Mononuclear cell (primary cell): ENCODE measurements around the gene FAM149A. TPM values are rescaled to one million over a fixed set of nuclear protein-coding genes. Genes with fewer than 3 reads are reported as not detected.

Experiments used
- H3K27me3 ChIP-seq: 2 replicates; pipeline ENCODE4 v1.6.0; 2011; ENCODE audit warnings: low read length, control low read depth; ENCODE audit not compliant: insufficient read depth
- H3K4me1 ChIP-seq: 2 replicates; pipeline ENCODE4 v1.5.1; 2011; ENCODE audit warnings: mild to moderate bottlenecking, low read length, control low read depth; ENCODE audit not compliant: insufficient read depth
- H3K4me3 ChIP-seq: 2 replicates; pipeline ENCODE4 v1.5.1; 2011; ENCODE audit warnings: mild to moderate bottlenecking, low read length, moderate library complexity
- H3K9me3 ChIP-seq: 2 replicates; pipeline ENCODE4 v1.5.1; 2011; ENCODE audit warnings: low read depth, mild to moderate bottlenecking, control low read depth, low read length
- total RNA-seq: library from RNA; depleted of rRNA; stranded (reverse); fragments of >200 nt; gene quantifications from one replicate; pipeline ENCODE4 v1.2.3, GENCODE V29; 2012

FAM149A gene
- total RNA-seq, 1 donor: 0.42 TPM

DNA sequence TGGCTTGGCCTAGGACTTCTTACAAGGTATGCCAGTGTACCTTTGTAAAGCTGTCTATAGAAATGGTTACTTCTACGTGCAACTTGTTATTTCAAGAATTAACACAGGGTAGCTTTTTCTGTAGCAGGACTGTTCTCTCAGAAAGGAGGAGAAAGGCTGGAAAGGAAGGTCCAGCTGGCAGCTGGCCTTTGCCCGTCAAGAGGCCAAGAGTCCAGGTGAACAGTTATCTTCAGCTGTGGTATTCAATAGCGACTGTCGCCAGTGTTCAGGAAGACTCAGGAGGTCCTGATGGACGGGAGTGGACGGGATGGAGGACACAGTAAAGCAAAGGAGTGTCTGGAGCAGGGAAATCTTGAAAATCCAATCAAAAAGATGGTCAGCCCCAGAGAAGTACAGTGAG is 91.6 kb downstream of the FAM149A start:
- Histone ChIP-seq H3K4me1 (peaks cover 15% of the 10 kb centered on the region), H3K27me3 (no peaks in the 10 kb centered on the region), H3K9me3 (no peaks in the 10 kb centered on the region), H3K4me3 (no peak overlapping the region)

DNA sequence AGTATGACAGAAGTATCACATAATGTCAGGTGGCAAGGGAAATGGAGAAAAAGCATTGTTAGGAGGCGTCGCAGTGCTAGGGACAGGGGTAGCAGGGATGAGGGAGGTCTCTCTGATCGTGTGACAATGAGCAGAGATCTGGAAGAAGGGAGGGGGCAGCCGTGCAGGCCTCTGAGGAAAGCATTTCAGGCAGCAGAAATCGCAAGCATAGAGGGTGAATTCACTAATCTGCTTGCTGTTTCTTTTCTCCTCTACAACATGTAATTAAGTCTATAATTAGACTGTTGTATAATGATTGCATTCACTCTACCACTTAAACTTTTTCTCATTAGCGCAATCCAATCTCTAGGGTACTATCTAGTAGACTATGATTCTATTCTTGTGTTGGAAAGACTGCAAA is 96.0 kb downstream of the FAM149A start:
- no peaks in the 10 kb centered on the region for H3K9me3 ChIP-seq
- no peaks in the 10 kb centered on the region for H3K4me1 ChIP-seq
- no peak overlapping the region for H3K4me3 ChIP-seq
- no peaks in the 10 kb centered on the region for H3K27me3 ChIP-seq

DNA sequence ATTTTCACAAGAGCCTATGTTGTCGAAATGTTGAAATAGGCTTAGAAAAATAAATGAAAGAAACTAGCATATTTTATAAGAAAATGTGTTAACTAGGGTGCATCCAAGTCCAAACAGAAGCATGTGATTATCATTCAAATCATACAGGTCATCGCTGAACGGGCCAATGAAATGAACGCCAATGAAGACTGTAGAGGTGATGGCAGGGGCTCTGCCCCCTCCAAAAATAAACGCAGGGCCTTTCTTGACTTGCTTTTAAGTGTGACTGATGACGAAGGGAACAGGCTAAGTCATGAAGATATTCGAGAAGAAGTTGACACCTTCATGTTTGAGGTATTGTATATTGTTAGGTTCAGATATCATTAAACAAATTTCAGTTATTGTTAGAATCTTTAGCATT is 96.5 kb downstream of the FAM149A start:
- no peaks in the 10 kb centered on the region for H3K27me3 ChIP-seq
- H3K4me1 ChIP-seq: no peaks in the 10 kb centered on the region
- H3K4me3 ChIP-seq: no peak overlapping the region
- H3K9me3 ChIP-seq: no peaks in the 10 kb centered on the region

DNA sequence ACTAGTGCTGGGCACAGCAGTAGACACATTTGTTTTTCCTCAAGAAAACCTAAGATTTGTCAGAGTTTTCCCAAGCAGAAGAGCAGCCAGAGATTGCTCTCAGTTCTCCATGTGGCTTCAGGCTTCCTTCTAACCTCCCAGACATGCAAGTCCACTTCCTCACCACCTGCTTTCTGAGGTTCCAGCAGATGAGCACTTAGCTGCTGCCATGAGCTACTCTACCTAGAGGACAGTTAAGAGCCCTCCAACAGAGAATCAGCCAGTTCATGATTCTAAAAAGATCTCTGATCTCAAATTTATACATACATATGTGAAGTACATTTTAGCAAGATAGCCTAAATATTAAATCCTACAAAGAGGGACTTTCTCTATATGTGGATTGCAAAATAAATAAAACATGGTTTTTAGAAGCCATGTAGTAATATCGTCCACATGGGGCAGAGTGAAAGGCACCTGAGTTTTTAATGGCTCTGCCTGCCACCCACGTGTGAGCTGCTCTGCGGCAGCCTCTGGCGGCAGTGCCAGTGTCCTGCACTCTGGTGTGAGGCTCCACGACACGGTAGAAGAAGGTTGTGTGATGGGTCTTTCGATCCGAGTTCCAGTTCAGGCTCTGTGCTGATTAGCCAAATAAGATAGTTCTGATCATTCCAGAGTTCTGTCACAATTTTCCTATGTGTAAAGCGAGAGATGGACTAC is 97.2 kb downstream of the FAM149A start:
- H3K4me1 ChIP-seq: no peaks in the 10 kb centered on the region
- no peaks in the 10 kb centered on the region for H3K9me3 ChIP-seq
- H3K4me3 ChIP-seq: no peak overlapping the region
- no peaks in the 10 kb centered on the region for H3K27me3 ChIP-seq

DNA sequence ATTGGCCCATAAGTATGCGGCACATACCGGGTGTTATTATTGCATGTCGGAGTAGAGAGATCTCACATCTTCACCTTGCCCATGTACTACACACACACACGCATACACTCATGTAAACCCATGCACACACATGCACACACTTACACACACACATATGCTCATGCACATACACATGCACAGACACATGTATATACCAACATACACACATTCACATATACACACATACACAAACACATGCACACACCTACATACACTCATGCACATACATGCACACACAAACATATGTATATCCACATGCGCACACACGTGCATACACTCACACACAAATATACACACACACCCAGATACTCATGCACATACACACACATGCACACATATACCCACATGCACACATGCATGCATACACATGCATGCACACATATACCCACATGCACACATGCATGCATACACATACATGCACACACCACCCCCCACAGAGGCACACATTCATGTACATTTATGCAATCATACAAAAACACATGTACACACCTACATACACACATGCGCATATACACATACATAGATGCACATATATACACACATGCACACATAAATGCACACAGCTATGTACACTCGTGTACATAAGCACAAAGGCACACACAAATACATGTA is 98.1 kb downstream of the FAM149A start:
- Histone ChIP-seq H3K9me3 (no peaks in the 10 kb centered on the region), H3K4me1 (no peaks in the 10 kb centered on the region), H3K27me3 (no peaks in the 10 kb centered on the region), H3K4me3 (no peak overlapping the region)

DNA sequence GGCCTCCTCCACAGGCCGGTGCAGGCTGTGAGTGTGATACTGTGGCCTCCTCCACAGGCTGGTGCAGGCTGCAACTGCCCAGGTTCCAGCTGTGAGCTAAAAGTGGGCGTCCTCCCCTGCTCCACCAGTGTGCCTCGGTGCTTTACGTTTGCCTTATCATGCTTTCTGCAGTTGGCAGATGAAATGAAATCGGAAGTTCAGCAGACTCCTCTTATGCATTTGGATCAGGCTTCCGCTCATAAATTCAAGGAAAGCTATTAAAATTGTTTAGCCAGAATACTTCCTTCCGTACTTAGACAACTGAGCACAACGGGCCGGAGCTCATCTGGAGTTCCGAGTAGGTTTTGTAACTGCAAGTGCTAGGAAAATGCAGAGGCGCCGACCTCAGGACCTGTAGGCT is 98.9 kb downstream of the FAM149A start:
- no peaks in the 10 kb centered on the region for H3K27me3 ChIP-seq
- no peaks in the 10 kb centered on the region for H3K4me1 ChIP-seq
- no peaks in the 10 kb centered on the region for H3K9me3 ChIP-seq

DNA sequence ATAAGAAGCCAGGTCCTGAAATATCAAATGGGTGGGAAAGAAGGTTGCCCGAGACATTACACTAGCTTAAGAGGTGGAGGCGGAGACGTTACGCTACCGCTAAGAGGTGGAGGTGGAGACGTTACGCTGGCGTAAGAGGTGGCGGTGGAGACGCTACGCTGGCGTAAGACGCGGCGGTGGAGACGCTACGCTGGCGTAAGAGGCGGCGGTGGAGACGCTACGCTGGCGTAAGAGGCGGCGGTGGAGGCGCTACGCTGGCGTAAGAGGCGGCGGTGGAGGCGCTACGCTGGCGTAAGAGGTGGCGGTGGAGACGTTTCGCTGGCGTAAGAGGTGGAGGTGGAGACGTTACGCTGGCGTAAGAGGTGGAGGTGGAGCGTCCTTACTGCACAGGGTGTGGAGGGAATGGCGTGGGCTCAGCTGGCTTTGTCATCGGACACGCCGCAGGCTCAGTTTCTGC is 99.6 kb downstream of the FAM149A start:
- Histone ChIP-seq H3K9me3 (no peaks in the 10 kb centered on the region), H3K4me3 (no peak overlapping the region), H3K27me3 (no peaks in the 10 kb centered on the region), H3K4me1 (no peaks in the 10 kb centered on the region)

More for the DNA sequence above, 98.9 kb downstream of the FAM149A start:
- H3K4me3 ChIP-seq: no peak overlapping the region

DNA sequence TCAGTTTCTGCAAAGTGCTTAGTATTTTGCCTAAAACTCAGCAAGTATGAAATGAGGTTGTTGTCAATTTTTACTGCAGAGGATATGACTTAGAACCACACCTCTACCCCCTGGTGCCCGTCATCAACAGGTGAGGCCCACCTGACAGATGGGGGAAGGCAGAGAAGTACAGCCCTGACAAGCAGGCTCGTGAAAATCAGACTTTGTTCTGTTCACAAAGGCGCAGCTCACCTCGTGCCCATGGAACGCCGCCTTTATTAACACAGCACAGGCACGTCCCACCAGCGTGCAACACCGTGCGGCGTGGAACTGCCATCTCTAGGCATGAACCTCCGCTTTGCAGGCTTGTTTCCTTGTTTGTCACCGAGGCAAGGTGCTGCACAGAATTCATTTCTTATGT is 100.2 kb downstream of the FAM149A start:
- no peak overlapping the region for H3K4me3 ChIP-seq
- H3K4me1 ChIP-seq: no peaks in the 10 kb centered on the region
- H3K9me3 ChIP-seq: no peaks in the 10 kb centered on the region
- no peaks in the 10 kb centered on the region for H3K27me3 ChIP-seq

DNA sequence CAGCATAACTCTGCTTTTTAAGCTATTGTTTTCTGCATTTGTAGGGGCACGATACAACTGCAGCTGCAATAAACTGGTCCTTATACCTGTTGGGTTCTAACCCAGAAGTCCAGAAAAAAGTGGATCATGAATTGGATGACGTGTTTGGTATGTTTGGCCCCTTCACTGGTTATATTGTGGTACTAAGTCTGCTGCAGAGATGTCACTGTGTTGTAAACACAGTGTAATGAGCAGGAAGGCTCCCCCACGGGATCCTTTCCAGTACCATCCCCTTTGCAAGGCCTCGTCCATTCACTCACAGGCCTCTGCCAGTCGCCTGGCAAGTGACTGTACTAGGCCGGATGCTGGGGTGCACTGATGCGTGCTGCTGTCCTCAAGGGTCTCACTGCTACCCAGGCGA is 100.7 kb downstream of the FAM149A start:
- Histone ChIP-seq H3K27me3 (no peaks in the 10 kb centered on the region), H3K9me3 (no peaks in the 10 kb centered on the region), H3K4me3 (no peak overlapping the region), H3K4me1 (no peaks in the 10 kb centered on the region)

DNA sequence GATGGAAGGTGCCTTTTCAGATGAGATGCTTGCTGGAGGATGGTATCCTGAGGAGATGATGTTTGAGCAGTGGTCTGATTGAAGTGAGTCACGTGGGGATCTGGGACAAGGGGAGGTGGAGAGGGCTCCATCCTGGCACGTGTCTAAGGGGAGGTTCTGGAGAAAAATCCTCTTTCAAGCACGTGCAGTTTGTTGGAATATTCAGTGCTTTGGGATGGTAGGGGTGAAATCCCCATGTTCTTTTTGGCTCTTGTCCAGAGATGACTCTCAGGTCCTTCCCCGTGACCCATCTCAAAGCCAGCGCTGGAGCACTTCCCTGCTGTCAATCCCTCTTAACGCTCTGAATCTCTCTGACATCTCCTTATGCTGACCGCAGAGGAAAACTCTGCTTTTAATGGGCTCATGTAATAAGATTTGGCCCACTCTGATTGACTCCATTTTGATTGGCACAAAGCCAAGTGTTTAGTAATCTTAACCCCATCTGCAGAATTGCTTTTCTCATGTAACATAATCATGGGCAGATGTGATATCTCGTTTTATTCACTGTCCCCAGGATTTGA is 112.0 kb downstream of the FAM149A start:
- H3K4me3 ChIP-seq: no peak overlapping the region
- H3K27me3 ChIP-seq: no peaks in the 10 kb centered on the region
- H3K9me3 ChIP-seq: no peaks in the 10 kb centered on the region
- H3K4me1 ChIP-seq: no peaks in the 10 kb centered on the region

DNA sequence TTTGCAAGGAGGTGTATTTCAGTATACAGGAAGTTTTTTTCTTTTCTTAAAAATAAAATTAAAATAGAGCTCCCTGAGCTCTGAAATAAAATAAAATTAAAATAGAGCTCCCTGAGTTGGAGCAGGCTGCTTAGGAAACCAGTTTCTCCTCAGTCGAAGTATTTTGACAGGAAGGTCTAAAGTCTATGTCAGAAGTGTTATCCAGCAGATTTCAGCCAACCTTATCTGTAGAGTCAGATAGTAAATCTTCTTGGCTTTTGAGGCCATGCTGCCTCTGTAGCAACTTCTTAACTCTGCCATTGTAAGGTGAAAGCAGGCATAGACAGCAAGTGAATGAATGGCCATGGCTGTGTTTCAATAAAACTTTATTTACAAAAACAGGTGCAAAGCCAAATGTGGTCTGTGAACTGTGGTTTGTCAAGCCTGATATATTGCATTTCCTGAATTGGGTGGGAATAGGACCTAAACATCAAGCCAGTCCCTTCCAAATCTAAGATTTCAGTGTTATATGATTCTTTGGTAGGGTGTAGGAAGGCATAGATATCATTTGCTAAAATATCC is 113.3 kb downstream of the FAM149A start:
- no peaks in the 10 kb centered on the region for H3K9me3 ChIP-seq

DNA sequence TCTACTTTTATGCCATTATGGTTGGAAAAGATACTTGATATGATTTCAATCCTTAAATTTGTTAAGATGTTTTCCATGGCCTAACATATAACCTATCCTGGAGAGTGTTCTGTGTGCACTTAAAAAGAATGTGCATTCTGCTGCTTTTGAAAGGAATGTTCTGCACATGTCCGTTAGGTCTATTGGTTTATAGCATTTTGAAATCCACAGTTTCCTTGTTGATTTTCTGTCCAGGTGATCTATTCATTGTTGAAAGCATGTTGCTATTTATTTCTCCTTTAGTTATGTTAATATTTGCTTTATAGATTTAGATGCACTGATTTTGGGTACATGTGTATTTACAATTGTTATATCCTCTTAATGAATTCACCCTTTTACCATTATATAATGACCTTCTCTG is 117.1 kb downstream of the FAM149A start:
- Histone ChIP-seq H3K9me3 (no peaks in the 10 kb centered on the region), H3K4me3 (no peak overlapping the region), H3K4me1 (no peaks in the 10 kb centered on the region), H3K27me3 (no peaks in the 10 kb centered on the region)

More for the DNA sequence above, 113.3 kb downstream of the FAM149A start:
- no peaks in the 10 kb centered on the region for H3K27me3 ChIP-seq
- no peaks in the 10 kb centered on the region for H3K4me1 ChIP-seq
- H3K4me3 ChIP-seq: no peak overlapping the region

Other genes with a start within 250 kb of the FAM149A start
- 0.63 TPM for gene TLR3, start 35.5 kb upstream of the FAM149A start, total RNA-seq
- 17.2 TPM for gene CYP4V2, start 86.9 kb downstream of the FAM149A start, total RNA-seq
- 0.63 TPM for gene KLKB1, start 122.8 kb downstream of the FAM149A start, total RNA-seq
- not detected for gene F11, start 161.5 kb downstream of the FAM149A start, total RNA-seq